ENCODE results near the gene MARCO. TPM values are rescaled to one million over a fixed set of nuclear protein-coding genes. Genes with fewer than 3 reads are reported as not detected.
"Not testable (repeated sequence)": the region's sequence is repeated elsewhere in the genome, so short reads cannot be mapped to it uniquely, and the experiment has no call there.

Gene MARCO
- total and polyA plus RNA-seq, 8 donors = 0.45 to 16.3 (median 2.0) TPM; not detected in 1

DNA sequence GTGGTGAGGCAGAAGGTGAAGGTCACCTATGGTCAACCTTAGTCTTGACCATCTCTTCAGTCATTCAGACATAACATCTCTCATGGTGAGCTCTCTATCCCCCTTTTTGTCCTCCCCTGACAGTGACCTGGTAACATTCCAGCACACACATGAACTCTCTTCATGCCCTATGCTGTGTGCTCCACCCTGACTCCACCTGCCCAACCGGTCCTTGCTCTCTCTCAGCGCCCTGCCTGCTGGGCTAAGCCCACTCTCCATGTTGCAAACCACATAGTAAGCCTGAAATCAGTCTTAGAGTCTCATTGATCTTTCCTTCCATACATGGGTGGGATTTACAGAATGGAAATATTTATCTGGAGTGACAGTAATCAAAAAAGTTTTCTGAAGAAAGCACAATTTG is 52.8 kb downstream of the MARCO start:
- no peaks in the 10 kb centered on the region for H3K4me1 ChIP-seq
- no peaks in the 10 kb centered on the region for H3K9me3 ChIP-seq
- intact Hi-C loops (cut with DNase I; ENCODE audit: low total_unique reads) = no loop called here
- peaks cover 0 to 6% (median 0%) of the 10 kb centered on the region in 3 donors for H3K27me3 ChIP-seq
- no peak overlapping the region for H3K27ac ChIP-seq
- 65 to 88% (median 76%) methylated on average over 2 of the region's 2 CpGs for WGBS, 5 donors
- no peak for DNase-seq
- H3K36me3 ChIP-seq = no peaks in the 10 kb centered on the region
- TF ChIP-seq EP300 (IDR thresholded peaks at IDR 0.05) (no peak), POLR2A (IDR thresholded peaks at IDR 0.05) (no peak), POLR2AphosphoS5 (IDR thresholded peaks at IDR 0.05) (no peak)
- TF ChIP-seq, protein P1, sequence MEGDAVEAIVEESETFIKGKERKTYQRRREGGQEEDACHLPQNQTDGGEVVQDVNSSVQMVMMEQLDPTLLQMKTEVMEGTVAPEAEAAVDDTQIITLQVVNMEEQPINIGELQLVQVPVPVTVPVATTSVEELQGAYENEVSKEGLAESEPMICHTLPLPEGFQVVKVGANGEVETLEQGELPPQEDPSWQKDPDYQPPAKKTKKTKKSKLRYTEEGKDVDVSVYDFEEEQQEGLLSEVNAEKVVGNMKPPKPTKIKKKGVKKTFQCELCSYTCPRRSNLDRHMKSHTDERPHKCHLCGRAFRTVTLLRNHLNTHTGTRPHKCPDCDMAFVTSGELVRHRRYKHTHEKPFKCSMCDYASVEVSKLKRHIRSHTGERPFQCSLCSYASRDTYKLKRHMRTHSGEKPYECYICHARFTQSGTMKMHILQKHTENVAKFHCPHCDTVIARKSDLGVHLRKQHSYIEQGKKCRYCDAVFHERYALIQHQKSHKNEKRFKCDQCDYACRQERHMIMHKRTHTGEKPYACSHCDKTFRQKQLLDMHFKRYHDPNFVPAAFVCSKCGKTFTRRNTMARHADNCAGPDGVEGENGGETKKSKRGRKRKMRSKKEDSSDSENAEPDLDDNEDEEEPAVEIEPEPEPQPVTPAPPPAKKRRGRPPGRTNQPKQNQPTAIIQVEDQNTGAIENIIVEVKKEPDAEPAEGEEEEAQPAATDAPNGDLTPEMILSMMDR (IDR thresholded peaks at IDR 0.05) = no peak
- H3K4me3 ChIP-seq = no peak overlapping the region

DNA sequence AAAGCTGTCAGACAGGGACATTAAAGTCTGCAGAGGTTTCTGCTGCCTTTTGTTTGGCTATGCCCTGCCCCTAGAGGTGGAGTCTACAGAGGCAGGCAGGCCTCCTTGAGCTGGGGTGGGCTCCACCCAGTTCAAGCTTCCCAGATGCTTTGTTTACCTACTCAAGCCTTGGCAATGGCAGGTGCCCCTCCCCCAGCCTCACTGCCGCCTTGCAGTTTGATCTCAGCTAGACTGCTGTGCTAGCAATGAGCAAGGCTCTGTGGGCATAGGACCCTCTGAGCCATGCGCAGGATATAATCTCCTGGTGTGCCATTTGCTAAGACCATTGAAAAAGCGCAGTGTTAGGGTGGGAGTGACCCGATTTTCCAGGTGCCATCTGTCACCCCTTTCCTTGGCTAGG is 61.9 kb downstream of the MARCO start:
- DNase-seq = peak in 1 of 2 donors; percentile 2
- WGBS, 5 donors = 87 to 96% (median 91%) methylated on average over 4 of the region's 4 CpGs

DNA sequence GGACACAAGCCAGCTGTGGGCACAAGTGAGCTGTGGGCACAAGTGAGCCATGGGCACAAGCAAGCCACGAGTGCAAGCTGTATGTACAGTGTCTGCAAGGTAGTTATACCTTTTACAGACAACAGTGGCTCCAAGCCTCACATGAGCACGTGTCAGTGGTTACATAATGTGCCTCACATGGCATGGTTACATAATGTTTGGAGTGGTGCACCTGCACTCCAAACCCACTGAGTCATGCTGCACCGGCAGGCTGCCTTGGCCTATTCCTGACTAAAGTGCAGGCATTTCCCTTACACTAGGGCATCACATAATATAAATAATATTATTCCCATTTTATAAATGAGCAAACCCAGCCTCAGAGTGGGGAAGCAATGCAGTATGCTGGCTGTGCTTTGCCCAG is 62.6 kb downstream of the MARCO start:
- intact Hi-C loops (cut with DNase I; ENCODE audit: low total_unique reads) = no loop called here
- TF ChIP-seq, protein P1 (IDR thresholded peaks at IDR 0.05) = no peak
- no peak for TF ChIP-seq POLR2A (IDR thresholded peaks at IDR 0.05)
- TF ChIP-seq EP300 (IDR thresholded peaks at IDR 0.05) = no peak
- TF ChIP-seq POLR2AphosphoS5 (IDR thresholded peaks at IDR 0.05) = no peak
- DNase-seq = no peak
- Histone ChIP-seq H3K9me3 (peaks cover 0 to 14% (median 10%) of the 10 kb centered on the region in 4 donors), H3K27me3 (peaks cover 0 to 16% (median 0%) of the 10 kb centered on the region in 3 donors), H3K4me1 (no peaks in the 10 kb centered on the region), H3K4me3 (no peak overlapping the region), H3K27ac (no peak overlapping the region), H3K36me3 (no peaks in the 10 kb centered on the region)
- WGBS, 5 donors = 63 to 93% (median 73%) methylated on average over 2 to 3 of the region's 3 CpGs

More for the DNA sequence above, 61.9 kb downstream of the MARCO start:
- peaks cover 0 to 14% (median 10%) of the 10 kb centered on the region in 4 donors for H3K9me3 ChIP-seq
- H3K4me3 ChIP-seq; H3K36me3 ChIP-seq; H3K27ac ChIP-seq; H3K4me1 ChIP-seq; H3K27me3 ChIP-seq; intact Hi-C loops (cut with DNase I; ENCODE audit: low total_unique reads): not testable (repeated sequence)

DNA sequence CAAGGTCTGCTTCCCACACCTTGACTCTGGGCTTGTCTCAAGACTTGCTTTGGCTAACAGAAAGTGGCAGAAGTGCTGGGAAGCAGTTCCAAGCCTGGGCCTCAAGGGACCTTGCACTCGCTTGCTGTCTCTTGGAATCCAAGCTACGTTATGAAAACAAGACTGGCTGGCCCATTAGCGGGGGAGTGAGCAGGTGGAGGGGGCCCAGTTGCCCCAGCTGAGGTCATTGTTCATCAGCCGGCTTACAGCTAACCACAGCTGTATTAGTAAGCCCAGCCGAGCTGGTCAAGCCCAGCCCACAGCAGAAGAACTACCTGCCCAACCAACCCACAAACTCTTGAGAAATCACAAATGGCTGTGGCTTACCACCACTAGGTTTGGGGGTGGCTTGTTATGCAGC is 63.1 kb downstream of the MARCO start:
- H3K4me1 ChIP-seq = no peaks in the 10 kb centered on the region
- 64 to 100% (median 68%) methylated on average over 1 to 5 of the region's 5 CpGs for WGBS, 5 donors
- no peak overlapping the region for H3K4me3 ChIP-seq
- no peak for DNase-seq
- TF ChIP-seq, protein P1 (IDR thresholded peaks at IDR 0.05) = no peak
- TF ChIP-seq POLR2AphosphoS5 (IDR thresholded peaks at IDR 0.05) (no peak), EP300 (IDR thresholded peaks at IDR 0.05) (no peak), POLR2A (IDR thresholded peaks at IDR 0.05) (no peak)
- H3K27me3 ChIP-seq = peaks cover 0 to 20% (median 2%) of the 10 kb centered on the region in 3 donors
- peaks cover 0 to 14% (median 10%) of the 10 kb centered on the region in 4 donors for H3K9me3 ChIP-seq
- H3K36me3 ChIP-seq = no peaks in the 10 kb centered on the region
- intact Hi-C loops (cut with DNase I; ENCODE audit: low total_unique reads) = no loop called here
- no peak overlapping the region for H3K27ac ChIP-seq

DNA sequence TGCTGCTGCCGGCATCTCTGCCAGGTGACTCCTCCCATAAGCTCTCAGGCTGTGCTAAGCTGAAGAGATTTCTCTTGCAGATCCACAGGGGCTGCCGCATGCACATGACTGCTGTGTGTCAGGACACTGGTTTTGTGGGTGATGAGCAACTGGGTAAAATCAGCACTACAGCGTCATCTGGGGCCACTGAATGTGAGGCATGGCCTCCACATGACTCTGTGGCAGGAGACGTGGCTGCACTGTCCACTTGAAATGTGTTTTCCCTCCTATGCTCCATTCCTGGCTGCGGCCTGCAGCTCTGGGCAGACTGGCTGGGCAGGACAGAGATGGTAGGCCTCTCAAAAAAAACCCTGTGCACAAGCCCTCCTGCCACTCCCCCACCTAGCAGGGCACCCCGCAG is 63.6 kb downstream of the MARCO start:
- Histone ChIP-seq H3K36me3 (no peaks in the 10 kb centered on the region), H3K27me3 (peaks cover 0 to 25% (median 7%) of the 10 kb centered on the region in 3 donors), H3K27ac (no peak overlapping the region), H3K9me3 (peaks cover 0 to 14% (median 10%) of the 10 kb centered on the region in 4 donors), H3K4me1 (no peaks in the 10 kb centered on the region), H3K4me3 (no peak overlapping the region)
- TF ChIP-seq POLR2A (IDR thresholded peaks at IDR 0.05) (no peak), EP300 (IDR thresholded peaks at IDR 0.05) (no peak), POLR2AphosphoS5 (IDR thresholded peaks at IDR 0.05) (no peak)
- TF ChIP-seq, protein P1 (IDR thresholded peaks at IDR 0.05) = no peak
- 79 to 88% (median 82%) methylated on average over 5 to 6 of the region's 6 CpGs for WGBS, 5 donors
- intact Hi-C loops (cut with DNase I; ENCODE audit: low total_unique reads) = no loop called here
- DNase-seq = no peak

Measured in stomach (tissue), 9 donors.